Measurements from ENCODE around the gene RAB30. TPM values are rescaled to one million over a fixed set of nuclear protein-coding genes. Genes with fewer than 3 reads are reported as not detected.

RAB30 gene
- total RNA-seq, 4 donors from 2014 or later, result 12.4 to 113 (median 48.4) TPM

GRCh38 chr11:82988936-82989627 is 82.6 kb downstream of the RAB30 start:
- H3K36me3 ChIP-seq, result no peaks in the 10 kb centered on the region
- no peaks in the 10 kb centered on the region for H3K9me3 ChIP-seq
- TF ChIP-seq POLR2A (IDR thresholded peaks at IDR 0.05) (no peak), CTCF (IDR thresholded peaks at IDR 0.05) (no peak)
- H3K27ac ChIP-seq, result no peak overlapping the region
- H3K4me1 ChIP-seq, result no peaks in the 10 kb centered on the region
- no peaks in the 10 kb centered on the region for H3K27me3 ChIP-seq
- H3K4me3 ChIP-seq, result no peak overlapping the region
- no peak for DNase-seq
- intact Hi-C loops (cut with DNase I; ENCODE audit: low total_unique reads), result no loop called here

GRCh38 chr11:82987997-82988396 is 83.7 kb downstream of the RAB30 start:
- Histone ChIP-seq H3K4me3 (no peak overlapping the region), H3K4me1 (no peaks in the 10 kb centered on the region), H3K27me3 (no peaks in the 10 kb centered on the region), H3K9me3 (no peaks in the 10 kb centered on the region), H3K36me3 (no peaks in the 10 kb centered on the region), H3K27ac (no peak overlapping the region)
- DNase-seq, result no peak
- intact Hi-C loops (cut with DNase I; ENCODE audit: low total_unique reads), result no loop called here
- TF ChIP-seq CTCF (IDR thresholded peaks at IDR 0.05) (no peak), POLR2A (IDR thresholded peaks at IDR 0.05) (no peak)

GRCh38 chr11:82986446-82986845 is 85.3 kb downstream of the RAB30 start:
- no peaks in the 10 kb centered on the region for H3K36me3 ChIP-seq
- DNase-seq, result no peak
- H3K4me1 ChIP-seq, result no peaks in the 10 kb centered on the region
- H3K27ac ChIP-seq, result no peak overlapping the region
- no peaks in the 10 kb centered on the region for H3K27me3 ChIP-seq
- no peaks in the 10 kb centered on the region for H3K9me3 ChIP-seq
- intact Hi-C loops (cut with DNase I; ENCODE audit: low total_unique reads), result no loop called here
- TF ChIP-seq CTCF (IDR thresholded peaks at IDR 0.05), result no peak
- TF ChIP-seq POLR2A (IDR thresholded peaks at IDR 0.05), result no peak
- no peak overlapping the region for H3K4me3 ChIP-seq

- Histone ChIP-seq H3K27me3 (no peaks in the 10 kb centered on the region), H3K4me3 (no peak overlapping the region), H3K9me3 (no peaks in the 10 kb centered on the region), H3K4me1 (no peaks in the 10 kb centered on the region), H3K27ac (no peak overlapping the region), H3K36me3 (no peaks in the 10 kb centered on the region)
- no peak for DNase-seq
- intact Hi-C loops (cut with DNase I; ENCODE audit: low total_unique reads), result no loop called here
- TF ChIP-seq CTCF (IDR thresholded peaks at IDR 0.05), result no peak
- no peak for TF ChIP-seq POLR2A (IDR thresholded peaks at IDR 0.05)
Observed at GRCh38 chr11:82981852-82982251, 89.8 kb downstream of the RAB30 start.

- Histone ChIP-seq H3K9me3 (no peaks in the 10 kb centered on the region), H3K36me3 (no peaks in the 10 kb centered on the region), H3K4me3 (no peak overlapping the region), H3K27ac (peak overlapping the region; percentile 9 to 31), H3K27me3 (no peaks in the 10 kb centered on the region), H3K4me1 (no peaks in the 10 kb centered on the region)
- intact Hi-C loops (cut with DNase I; ENCODE audit: low total_unique reads), result no loop called here
- TF ChIP-seq POLR2A (IDR thresholded peaks at IDR 0.05) (no peak), CTCF (IDR thresholded peaks at IDR 0.05) (no peak)
- DNase-seq, result no peak
Observed at GRCh38 chr11:82980947-82981346, 90.8 kb downstream of the RAB30 start.
